Natural killer cell treated with Interleukin-12 subunit alpha and Interleukin-12 subunit beta and Interleukin-15 and Interleukin-18, amount 100 ng/mL, for 72 hours (primary cell): ENCODE data around the gene ADRA1B. TPM values are rescaled to one million over a fixed set of nuclear protein-coding genes. Genes with fewer than 3 reads are reported as not detected.

Experiments used
- ATAC-seq, 2 donors: fragments of 150-1000 bp; cut with Tn5 transposase in 1 of 2; sonication (Bioruptor Pico), chemical (Tn5 transposase) in 1 of 2; 2 replicates each; pipeline ENCODE4 v1.10.0; 2021
- DNase-seq: peaks from one replicate; pipeline ENCODE4 v3.0.0; 2022; ENCODE audit warnings: low spot score
- H3K27ac Mint-ChIP-seq, 2 donors: 1 replicate in 1 of 2; 2 replicates in 1 of 2; pipeline ENCODE4 v1.8.0; 2022; ENCODE audit warnings: mixed read lengths in 2 of 2, mild to moderate bottlenecking in 1 of 2, moderate library complexity in 1 of 2
- H3K27me3 Mint-ChIP-seq, 2 donors: 1 replicate in 1 of 2; 2 replicates in 1 of 2; pipeline ENCODE4 v1.8.0; 2022; ENCODE audit warnings: mixed read lengths in 2 of 2
- H3K36me3 Mint-ChIP-seq: one replicate; pipeline ENCODE4 v1.8.0; 2022; ENCODE audit warnings: mixed read lengths
- H3K4me1 Mint-ChIP-seq, 2 donors: 1 replicate in 1 of 2; 2 replicates in 1 of 2; pipeline ENCODE4 v1.8.0; 2022; ENCODE audit warnings: low read depth in 2 of 2, mixed read lengths in 2 of 2, mild to moderate bottlenecking in 1 of 2
- H3K4me3 Mint-ChIP-seq: one replicate; pipeline ENCODE4 v1.8.0; 2022; ENCODE audit warnings: mixed read lengths
- H3K9me3 Mint-ChIP-seq: 2 replicates; pipeline ENCODE4 v1.8.0; 2022; ENCODE audit warnings: mixed read lengths
- total RNA-seq, 2 donors: library from RNA; stranded (reverse); gene quantifications; one replicate each; pipeline ENCODE4 v1.2.3, GENCODE V29; 2022

The ADRA1B gene
- total RNA-seq, 2 donors from 2014 or later: not detected

DNA sequence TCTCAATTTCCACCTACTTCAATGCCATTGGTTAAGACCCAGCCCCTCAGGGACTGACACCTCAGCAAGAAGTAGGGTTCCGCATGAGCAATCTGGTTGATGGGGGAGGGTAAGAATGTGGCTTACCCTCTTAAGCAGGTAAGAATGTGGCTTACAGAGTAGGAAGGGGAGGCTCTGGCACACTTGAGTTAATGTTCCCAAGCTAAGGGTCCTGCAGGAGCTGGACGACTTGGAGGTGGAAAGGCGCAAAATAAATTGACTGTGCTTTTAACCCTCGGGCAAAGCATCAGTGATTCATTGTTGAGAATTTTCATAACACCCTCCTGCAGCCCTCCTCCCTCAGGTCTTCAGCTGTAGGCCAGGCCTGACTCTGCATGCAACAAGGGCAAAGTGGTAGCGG, 24.9 kb upstream of the ADRA1B start:
- Mint-ChIP-seq H3K9me3 (no peaks in the 10 kb centered on the region), H3K27me3 (peaks cover 19 to 23% of the 10 kb centered on the region in 2 donors), H3K4me1 (no peaks in the 10 kb centered on the region), H3K4me3 (no peak overlapping the region), H3K36me3 (no peaks in the 10 kb centered on the region), H3K27ac (no peak overlapping the region)
- DNase-seq: no peak
- ATAC-seq: no peak

DNA sequence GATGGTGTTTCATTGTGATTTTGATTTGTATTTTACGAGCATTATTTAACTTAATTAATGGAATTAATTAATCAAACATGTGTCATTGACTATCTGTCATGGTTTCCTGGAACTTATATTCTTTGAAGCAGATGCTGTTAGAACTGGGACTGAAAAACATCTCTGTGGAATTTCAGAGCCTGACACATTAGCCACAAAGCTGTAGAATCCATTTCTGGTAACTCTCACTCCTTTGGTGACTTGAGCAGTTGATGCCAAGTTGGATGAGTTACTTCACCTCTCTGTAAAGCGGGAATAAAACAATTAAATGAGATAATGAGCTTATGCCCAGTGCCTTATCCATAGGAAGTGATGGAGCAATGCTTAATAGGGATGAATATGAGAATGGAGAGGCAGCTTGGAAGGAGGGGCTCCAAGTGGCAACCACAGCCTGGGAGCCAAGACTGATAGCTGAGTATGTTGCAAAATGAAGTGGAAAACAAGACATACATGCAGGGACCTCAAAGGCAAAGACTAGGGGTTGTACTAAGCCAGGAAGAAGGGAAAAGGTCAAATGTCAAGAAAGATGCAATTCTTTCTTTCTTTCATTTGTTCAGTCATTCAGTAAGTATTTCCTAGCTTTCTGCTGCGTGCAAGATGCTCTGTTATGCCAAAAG, 23.1 kb upstream of the ADRA1B start:
- Mint-ChIP-seq H3K4me3 (no peak overlapping the region), H3K36me3 (no peaks in the 10 kb centered on the region), H3K27ac (no peak overlapping the region), H3K9me3 (no peaks in the 10 kb centered on the region), H3K27me3 (peaks cover 16 to 26% of the 10 kb centered on the region in 2 donors), H3K4me1 (no peaks in the 10 kb centered on the region)
- DNase-seq (no peak), ATAC-seq (no peak)

DNA sequence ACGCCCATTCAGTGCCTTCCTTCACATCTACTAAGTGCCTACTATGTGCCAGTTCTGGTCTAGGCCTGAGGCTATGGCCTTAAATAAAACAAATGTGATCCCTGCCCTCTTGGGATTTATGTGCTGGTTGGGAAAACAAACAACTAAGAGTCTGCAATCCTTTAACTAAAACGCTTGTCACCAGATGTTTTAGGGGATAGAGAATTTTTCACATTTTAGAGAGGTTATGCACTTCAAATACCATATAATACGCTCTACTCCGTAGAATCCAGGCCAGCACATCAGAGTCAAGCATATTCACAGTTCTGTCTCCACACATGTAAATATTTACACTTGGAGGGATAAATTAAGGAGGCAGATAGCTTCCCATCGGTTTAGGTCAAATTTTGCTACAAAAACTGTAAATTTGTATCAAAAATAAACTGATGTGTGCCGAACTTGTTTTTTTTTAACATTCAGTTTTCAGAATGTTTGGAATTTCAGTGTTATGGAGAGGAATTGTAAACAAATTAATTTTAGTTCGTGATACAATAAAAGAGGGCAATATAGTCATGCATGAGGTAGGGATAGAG, 22.0 kb upstream of the ADRA1B start:
- Mint-ChIP-seq H3K27me3 (peaks cover 15 to 29% of the 10 kb centered on the region in 2 donors), H3K4me1 (no peaks in the 10 kb centered on the region), H3K27ac (no peak overlapping the region), H3K36me3 (no peaks in the 10 kb centered on the region), H3K9me3 (no peaks in the 10 kb centered on the region), H3K4me3 (no peak overlapping the region)
- no peak for DNase-seq
- ATAC-seq: no peak

DNA sequence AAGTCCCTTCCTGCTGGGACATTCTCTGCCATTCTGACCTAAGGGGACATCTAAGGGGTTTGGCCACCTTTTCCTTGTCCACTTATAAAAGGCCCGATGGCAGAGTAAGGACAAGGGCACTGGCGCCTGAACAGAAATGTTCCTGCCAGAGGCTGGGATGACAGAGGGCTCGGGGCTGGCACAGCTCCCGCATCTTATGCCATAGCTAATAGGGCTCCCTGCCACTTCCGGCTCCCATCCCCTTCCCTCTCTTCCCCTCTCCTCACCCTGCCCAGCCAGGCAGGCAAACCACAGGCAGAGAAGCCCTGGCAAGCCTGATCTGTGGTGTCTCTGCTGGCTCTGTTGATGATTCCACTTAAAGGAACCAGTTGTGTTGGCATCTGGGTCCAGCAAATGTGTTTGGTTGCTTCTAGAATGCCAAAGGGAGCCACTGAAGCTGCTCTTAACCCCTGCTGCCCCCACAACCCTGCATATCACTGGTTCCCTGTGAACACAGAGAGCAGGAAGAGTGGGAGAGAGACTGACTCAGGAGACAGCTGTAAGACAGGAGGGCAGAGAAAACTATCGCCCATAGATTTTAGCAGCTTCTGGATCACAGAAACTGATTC, 18.4 kb upstream of the ADRA1B start:
- Mint-ChIP-seq H3K27me3 (peaks cover 26 to 48% of the 10 kb centered on the region in 2 donors), H3K36me3 (no peaks in the 10 kb centered on the region), H3K27ac (no peak overlapping the region), H3K4me3 (no peak overlapping the region), H3K9me3 (no peaks in the 10 kb centered on the region), H3K4me1 (peaks cover 0 to 2% of the 10 kb centered on the region in 2 donors)
- DNase-seq (no peak), ATAC-seq (no peak)

DNA sequence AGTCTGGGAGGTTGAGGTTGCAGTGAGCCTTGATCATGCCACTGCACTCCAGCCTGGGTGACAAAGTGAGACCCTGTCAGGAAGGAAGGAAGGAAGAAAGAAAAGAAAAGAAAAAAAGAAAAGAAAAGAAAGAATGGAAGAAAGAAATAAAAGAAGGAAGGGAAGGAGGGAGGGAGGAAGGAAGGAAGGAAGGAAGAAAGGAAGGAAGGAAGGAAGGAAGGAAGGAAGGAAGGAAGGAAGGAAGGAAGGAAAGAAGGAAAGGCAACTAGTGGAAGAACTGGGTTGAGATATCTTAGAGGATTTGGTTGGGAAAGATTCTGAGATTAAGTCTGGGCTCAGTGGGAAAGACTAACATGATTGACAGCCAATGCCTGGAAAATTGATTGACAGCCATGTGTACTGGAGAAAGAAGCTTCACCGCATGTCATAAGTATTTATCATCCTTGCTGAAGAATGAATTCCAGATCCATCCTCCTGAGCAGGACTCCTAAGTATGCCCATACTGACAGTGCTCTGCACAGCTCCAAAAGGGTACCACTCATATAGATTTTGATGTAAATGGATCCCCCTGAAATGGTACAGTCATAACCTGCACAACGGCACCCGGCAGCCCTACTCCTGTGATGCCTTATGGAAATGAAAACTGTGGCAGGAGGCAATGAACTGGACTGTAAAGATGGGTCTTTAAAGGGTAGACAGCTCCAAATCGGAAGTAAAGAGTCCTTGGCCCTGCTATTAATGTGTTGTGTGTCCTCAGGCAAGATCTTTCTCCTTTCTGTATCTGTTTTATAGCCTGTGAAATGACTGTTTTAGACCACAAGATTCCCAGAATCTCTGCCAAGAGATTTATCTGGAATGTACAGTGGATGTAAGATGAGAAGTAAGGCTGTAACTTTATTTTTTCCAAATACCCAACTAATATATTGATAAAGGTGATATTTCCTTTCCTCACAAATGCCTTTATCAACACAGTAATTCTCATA, 16.9 kb upstream of the ADRA1B start:
- H3K36me3 Mint-ChIP-seq: no peaks in the 10 kb centered on the region
- peaks cover 26 to 49% of the 10 kb centered on the region in 2 donors for H3K27me3 Mint-ChIP-seq
- ATAC-seq: no peak
- no peak overlapping the region for H3K4me3 Mint-ChIP-seq
- H3K4me1 Mint-ChIP-seq: peaks cover 0 to 2% of the 10 kb centered on the region in 2 donors
- H3K27ac Mint-ChIP-seq: no peak overlapping the region
- H3K9me3 Mint-ChIP-seq: no peaks in the 10 kb centered on the region
- DNase-seq: no peak

DNA sequence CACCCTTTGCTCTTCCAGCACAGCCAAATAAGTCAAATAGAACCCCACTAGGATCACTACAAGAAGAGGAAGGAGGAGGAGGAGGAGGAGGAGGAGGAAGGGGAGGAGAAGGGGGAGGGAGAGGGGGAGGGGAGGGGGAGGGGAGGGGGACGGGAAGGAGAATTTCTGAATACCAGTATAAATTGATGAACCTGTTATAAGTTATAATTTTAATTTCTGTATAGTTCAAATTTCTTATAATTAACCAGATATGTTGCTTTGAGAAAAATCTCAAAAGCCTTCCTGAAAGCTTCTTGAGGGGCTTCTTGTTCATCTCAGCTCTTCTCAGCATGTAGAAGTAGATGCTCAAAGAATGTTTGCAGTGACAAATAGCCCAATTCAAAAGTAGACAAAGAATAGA, 15.0 kb upstream of the ADRA1B start:
- H3K36me3 Mint-ChIP-seq: no peaks in the 10 kb centered on the region
- H3K27ac Mint-ChIP-seq: no peak overlapping the region
- no peak overlapping the region for H3K4me3 Mint-ChIP-seq
- H3K9me3 Mint-ChIP-seq: no peaks in the 10 kb centered on the region
- DNase-seq: no peak
- peaks cover 0 to 2% of the 10 kb centered on the region in 2 donors for H3K4me1 Mint-ChIP-seq
- peaks cover 35 to 60% of the 10 kb centered on the region in 2 donors for H3K27me3 Mint-ChIP-seq
- ATAC-seq: no peak

DNA sequence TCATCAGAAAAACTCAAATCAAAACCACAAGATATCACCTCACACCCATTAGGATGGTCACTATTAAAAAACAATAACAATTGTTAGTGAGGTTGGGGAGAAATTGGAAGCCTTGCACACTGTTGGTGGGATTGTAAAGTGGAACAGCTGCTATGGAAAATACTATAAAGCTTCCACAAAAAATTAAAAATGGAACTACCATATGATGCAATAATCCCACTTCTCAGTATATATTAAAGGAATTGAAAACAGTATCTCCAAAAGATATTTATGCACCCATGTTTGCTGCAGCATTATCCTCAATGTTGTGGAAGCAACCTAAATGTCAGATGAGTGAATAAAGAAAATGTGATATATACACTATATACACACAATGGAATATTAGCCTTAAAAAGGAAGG, 14.5 kb upstream of the ADRA1B start:
- Mint-ChIP-seq H3K27me3 (peaks cover 36 to 60% of the 10 kb centered on the region in 2 donors), H3K4me1 (peaks cover 0 to 2% of the 10 kb centered on the region in 2 donors), H3K36me3 (no peaks in the 10 kb centered on the region), H3K27ac (no peak overlapping the region), H3K4me3 (no peak overlapping the region), H3K9me3 (no peaks in the 10 kb centered on the region)
- ATAC-seq (no peak), DNase-seq (no peak)

DNA sequence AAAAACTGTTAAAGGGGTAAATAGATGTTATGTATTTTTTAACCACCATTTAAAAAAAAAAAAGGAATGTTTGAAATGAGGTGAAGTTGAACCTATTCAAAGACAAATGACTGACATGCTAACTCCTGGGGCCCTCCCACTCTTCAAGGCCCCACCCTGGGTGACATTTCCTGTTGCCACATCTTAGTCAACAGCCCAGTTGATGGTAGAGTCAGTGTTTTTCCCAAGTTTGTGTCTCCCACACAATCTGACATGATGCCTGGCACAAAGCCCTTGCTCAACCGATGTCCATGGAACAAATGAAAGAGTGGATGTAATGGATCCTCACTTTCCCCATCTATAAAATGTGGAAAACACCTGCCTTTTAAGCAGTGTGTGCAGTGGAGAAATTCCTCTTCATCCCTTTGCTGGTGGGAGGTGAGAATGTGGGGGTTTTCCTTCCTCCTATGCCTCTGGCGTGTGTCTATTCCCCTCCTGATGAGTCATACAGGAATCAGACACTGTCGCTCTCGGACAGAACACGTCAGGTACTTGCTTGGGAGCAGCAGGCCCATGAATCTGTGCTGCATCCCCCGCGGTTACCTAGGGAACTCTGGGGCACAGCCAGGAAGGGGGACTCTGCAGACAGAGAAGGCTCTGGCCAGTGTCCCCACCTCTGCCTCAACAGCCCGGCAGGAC, 13.7 kb upstream of the ADRA1B start:
- no peaks in the 10 kb centered on the region for H3K9me3 Mint-ChIP-seq
- no peak overlapping the region for H3K27ac Mint-ChIP-seq
- no peak for DNase-seq
- H3K4me1 Mint-ChIP-seq: peaks cover 0 to 2% of the 10 kb centered on the region in 2 donors
- no peaks in the 10 kb centered on the region for H3K36me3 Mint-ChIP-seq
- H3K27me3 Mint-ChIP-seq: peaks cover 41 to 60% of the 10 kb centered on the region in 2 donors
- H3K4me3 Mint-ChIP-seq: no peak overlapping the region
- ATAC-seq: no peak

DNA sequence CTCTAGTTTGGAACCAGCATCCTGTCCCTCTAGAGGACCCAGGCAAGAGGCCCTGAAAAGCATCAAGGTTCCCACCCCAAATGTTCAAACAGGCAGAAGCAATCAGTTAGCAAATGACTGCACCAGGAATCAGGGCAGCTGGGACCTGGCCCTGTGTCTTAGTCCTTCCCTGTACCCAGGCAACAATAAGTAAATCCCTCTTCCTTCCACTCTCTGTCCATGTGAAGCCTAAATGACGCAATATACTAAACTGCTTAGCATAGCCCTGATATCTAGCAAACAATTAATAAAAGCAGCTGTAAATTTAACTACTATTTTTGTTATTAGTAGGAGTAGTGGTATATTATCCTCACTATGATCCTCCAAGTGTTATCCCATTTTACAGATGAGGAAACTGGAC, 13.2 kb upstream of the ADRA1B start:
- no peak for DNase-seq
- H3K27me3 Mint-ChIP-seq: peaks cover 41 to 61% of the 10 kb centered on the region in 2 donors
- no peaks in the 10 kb centered on the region for H3K36me3 Mint-ChIP-seq
- H3K4me3 Mint-ChIP-seq: no peak overlapping the region
- peaks cover 0 to 2% of the 10 kb centered on the region in 2 donors for H3K4me1 Mint-ChIP-seq
- no peak for ATAC-seq
- no peaks in the 10 kb centered on the region for H3K9me3 Mint-ChIP-seq
- no peak overlapping the region for H3K27ac Mint-ChIP-seq

DNA sequence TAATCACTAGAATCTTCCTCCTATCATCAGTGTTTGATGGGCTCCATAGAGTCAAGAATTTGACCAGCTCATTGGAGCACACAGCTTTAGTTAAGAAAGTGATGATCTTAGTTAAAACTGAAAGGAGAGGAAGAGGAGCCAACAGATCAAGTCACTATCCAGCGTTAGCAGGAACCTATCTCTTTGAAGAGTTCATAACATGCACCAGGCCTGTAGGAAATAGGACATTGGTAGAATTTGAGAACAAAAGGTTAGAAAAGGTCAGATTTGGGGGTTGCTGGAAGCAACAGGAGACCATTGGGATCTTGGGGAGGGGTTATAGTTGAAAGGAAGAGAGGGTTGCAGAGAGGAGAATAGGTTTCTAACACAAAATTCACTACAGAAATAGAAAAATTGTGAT, 11.4 kb upstream of the ADRA1B start:
- no peaks in the 10 kb centered on the region for H3K36me3 Mint-ChIP-seq
- no peak overlapping the region for H3K27ac Mint-ChIP-seq
- DNase-seq (no peak), ATAC-seq (no peak)
- no peaks in the 10 kb centered on the region for H3K9me3 Mint-ChIP-seq
- peaks cover 47 to 59% of the 10 kb centered on the region in 2 donors for H3K27me3 Mint-ChIP-seq
- peaks cover 0 to 2% of the 10 kb centered on the region in 2 donors for H3K4me1 Mint-ChIP-seq
- H3K4me3 Mint-ChIP-seq: no peak overlapping the region

DNA sequence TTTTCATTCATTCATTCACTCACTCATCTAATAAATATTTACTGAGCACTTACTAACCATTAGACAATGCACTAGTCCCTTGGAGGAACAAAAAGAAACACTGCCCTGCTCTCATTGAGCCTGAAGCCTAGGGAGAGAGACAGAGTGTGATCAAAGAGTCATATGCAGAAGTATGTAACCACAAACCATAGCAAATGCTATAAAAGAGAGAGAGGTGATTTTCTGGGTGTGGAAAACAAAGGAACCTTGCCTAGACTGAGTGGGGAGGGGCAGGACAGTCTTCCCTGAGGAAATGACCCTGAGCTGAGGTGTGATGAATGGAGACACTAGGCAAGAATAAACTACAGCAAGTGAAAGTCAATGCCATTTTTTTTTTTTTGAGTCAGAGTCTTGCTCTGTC, 10.8 kb upstream of the ADRA1B start:
- no peak for DNase-seq
- Mint-ChIP-seq H3K4me1 (peaks cover 0 to 2% of the 10 kb centered on the region in 2 donors), H3K36me3 (no peaks in the 10 kb centered on the region), H3K4me3 (no peak overlapping the region), H3K9me3 (no peaks in the 10 kb centered on the region), H3K27ac (no peak overlapping the region), H3K27me3 (peaks cover 44 to 53% of the 10 kb centered on the region in 2 donors)
- no peak for ATAC-seq

DNA sequence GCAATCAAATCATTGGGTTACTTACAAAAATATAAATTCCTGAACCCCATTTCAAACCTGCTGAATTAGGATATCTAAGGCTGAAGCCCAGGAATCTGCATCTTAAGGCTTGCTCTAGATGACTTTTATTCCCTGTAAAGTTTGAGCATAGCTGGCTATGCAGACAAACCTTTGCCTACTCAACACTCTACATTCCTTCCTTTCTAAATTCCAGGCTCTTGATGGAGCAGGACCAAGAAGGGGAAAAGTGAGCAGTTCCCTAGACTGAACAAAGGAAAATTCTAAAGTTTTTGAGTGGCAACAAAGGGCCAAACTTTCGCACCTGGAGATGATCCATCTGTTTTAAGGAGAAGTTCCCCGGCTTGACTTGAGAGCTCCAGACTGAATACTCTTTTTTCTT, 9.8 kb upstream of the ADRA1B start:
- Mint-ChIP-seq H3K27me3 (peaks cover 44 to 50% of the 10 kb centered on the region in 2 donors), H3K4me1 (peaks cover 0 to 2% of the 10 kb centered on the region in 2 donors), H3K9me3 (no peaks in the 10 kb centered on the region), H3K4me3 (no peak overlapping the region), H3K27ac (no peak overlapping the region), H3K36me3 (no peaks in the 10 kb centered on the region)
- ATAC-seq (no peak), DNase-seq (no peak)

DNA sequence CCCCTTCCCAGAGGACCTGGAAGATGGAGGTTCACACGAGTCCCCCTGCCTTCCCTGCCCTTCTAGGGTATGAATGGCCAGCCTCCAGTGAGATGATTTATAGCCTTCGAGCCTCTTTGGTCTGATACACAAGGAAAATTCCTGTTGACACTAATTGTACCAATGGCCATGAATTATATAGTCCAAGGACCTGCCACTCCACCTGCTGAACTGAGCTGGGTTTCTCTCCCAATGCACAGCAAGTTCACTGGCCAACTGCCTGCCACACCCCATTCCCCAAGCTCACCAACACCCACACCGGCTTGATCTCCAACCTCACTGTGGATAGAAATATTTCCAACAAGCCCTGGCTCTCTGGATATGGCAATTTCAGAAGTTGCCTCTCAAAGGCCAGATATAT, 9.3 kb upstream of the ADRA1B start:
- Mint-ChIP-seq H3K4me3 (no peak overlapping the region), H3K9me3 (no peaks in the 10 kb centered on the region), H3K27ac (no peak overlapping the region), H3K36me3 (no peaks in the 10 kb centered on the region), H3K27me3 (peaks cover 46 to 52% of the 10 kb centered on the region in 2 donors), H3K4me1 (peaks cover 0 to 2% of the 10 kb centered on the region in 2 donors)
- no peak for DNase-seq
- ATAC-seq: no peak
